GM12878 (cell line): ENCODE data around the gene DCST1. TPM values are rescaled to one million over a fixed set of nuclear protein-coding genes. Genes with fewer than 3 reads are reported as not detected.

Experiments used
- ATF7 ChIP-seq: fragments of 450-650 bp; IDR thresholded peaks from 2 replicates; pipeline ENCODE4 v1.6.1; 2016; ENCODE audit warnings: low read depth, mild to moderate bottlenecking
- BRCA1 ChIP-seq: IDR thresholded peaks from 2 replicates; pipeline ENCODE4 v1.6.1; 2011; ENCODE audit warnings: low read depth, low read length, improper control_type of control experiment
- CBX3 ChIP-seq: fragments of 200-600 bp; sonication (generic); IDR thresholded peaks from 2 replicates; pipeline ENCODE4 v1.6.1; 2016; ENCODE audit warnings: low read depth, borderline replicate concordance
- CHD4 ChIP-seq: fragments of 200-600 bp; sonication (generic); IDR thresholded peaks from 2 replicates; pipeline ENCODE4 v1.6.1; 2016; ENCODE audit warnings: mild to moderate bottlenecking
- GATAD2B ChIP-seq: fragments of 450-650 bp; conservative IDR thresholded peaks from 2 replicates; pipeline ENCODE4 v1.6.1; 2017; ENCODE audit warnings: low read depth, mild to moderate bottlenecking, moderate library complexity
- POLR2AphosphoS2 ChIP-seq: IDR thresholded peaks from 2 replicates; pipeline ENCODE4 v1.6.1; 2011; ENCODE audit warnings: low read depth, mild to moderate bottlenecking, low read length, improper control_type of control experiment, moderate library complexity
- SMARCA5 ChIP-seq: fragments of 450-650 bp; IDR thresholded peaks from 2 replicates; pipeline ENCODE4 v1.6.1; 2017; ENCODE audit warnings: mild to moderate bottlenecking
- SRF ChIP-seq, 2 experiments: IDR thresholded peaks; 2 replicates each; pipeline ENCODE4 v1.6.1; 2011; ENCODE audit warnings: low read depth in 2 of 2, low read length in 2 of 2, mild to moderate bottlenecking in 1 of 2, moderate library complexity in 1 of 2
- TARDBP ChIP-seq: IDR thresholded peaks from 2 replicates; pipeline ENCODE4 v1.6.1; 2016; ENCODE audit warnings: borderline replicate concordance
- TCF7 ChIP-seq: IDR thresholded peaks from 2 replicates; pipeline ENCODE4 v1.6.1; 2014; ENCODE audit warnings: antibody characterized with exemption, borderline replicate concordance
- polyA plus RNA-seq, 11 experiments: library from polyadenylated mRNA; depleted of rRNA in 4 of 11; unstranded in 6 of 11; stranded (reverse) in 5 of 11; fragments of >200 nt; fragmentation: Nextera tagmentation in 4 of 11; fragmentation: Illumina TruSeq in 1 of 11; extraction: Ambion mirVana in 4 of 11; extraction: Trizol in 1 of 11; gene quantifications; 1 replicate in 1 of 11; 2 replicates in 10 of 11; pipeline versions ENCODE4 v1.2.1 to v1.2.3, GENCODE V29; 2011 to 2016; ENCODE audit warnings: inconsistent platforms in 2 of 11, missing spikeins in 2 of 11, low read depth in 1 of 11
- total RNA-seq, 4 experiments: library from RNA; depleted of rRNA in 3 of 4; stranded (reverse); fragments of >200 nt in 3 of 4; fragmentation: Illumina TruSeq in 1 of 4; extraction: Trizol in 1 of 4; gene quantifications; 2 replicates each; pipeline versions ENCODE4 v1.2.1 to v1.2.3, GENCODE V29; 2013 to 2021
- TF ChIP-seq, protein P1 (sequence below), 3 experiments: IDR thresholded peaks in 2 of 3; conservative IDR thresholded peaks in 1 of 3; 2 replicates each; pipeline ENCODE4 v1.5.1; 2011; ENCODE audit warnings: low read depth in 3 of 3, low read length in 3 of 3, mild to moderate bottlenecking in 3 of 3, control low read depth in 2 of 3, moderate library complexity in 2 of 3, inconsistent platforms in 1 of 3, mixed read lengths in 1 of 3; ENCODE audit not compliant: control insufficient read depth in 2 of 3, insufficient read depth in 1 of 3; ENCODE audit errors: extremely low read depth in 1 of 3
- TF ChIP-seq, protein P2 (sequence below): fragments of 450-650 bp; IDR thresholded peaks from 2 replicates; pipeline ENCODE4 v1.6.1; 2018; ENCODE audit warnings: borderline replicate concordance, mild to moderate bottlenecking; ENCODE audit not compliant: partially characterized antibody
- TF ChIP-seq, protein P3 (sequence below): fragments of 450-650 bp; IDR thresholded peaks from 2 replicates; pipeline ENCODE4 v1.6.1; 2016; ENCODE audit warnings: mild to moderate bottlenecking
- TF ChIP-seq, protein P4 (sequence below): fragments of 450-650 bp; IDR thresholded peaks from 2 replicates; pipeline ENCODE4 v1.6.1; 2018; ENCODE audit warnings: mild to moderate bottlenecking, low read depth, moderate library complexity; ENCODE audit not compliant: partially characterized antibody
- TF ChIP-seq, protein P5 (sequence below): fragments of 450-650 bp; IDR thresholded peaks from 2 replicates; pipeline ENCODE4 v1.6.1; 2017; ENCODE audit warnings: borderline replicate concordance
- TF ChIP-seq, protein P6 (sequence below): IDR thresholded peaks from 2 replicates; pipeline ENCODE4 v1.6.1; 2012; ENCODE audit warnings: low read depth, low read length, improper control_type of control experiment

Gene DCST1
- total and polyA plus RNA-seq, 10 of the 15 experiments (the other 5 are each of a cell fraction or from before 2014, with no cell fraction given), result not detected

DNA sequence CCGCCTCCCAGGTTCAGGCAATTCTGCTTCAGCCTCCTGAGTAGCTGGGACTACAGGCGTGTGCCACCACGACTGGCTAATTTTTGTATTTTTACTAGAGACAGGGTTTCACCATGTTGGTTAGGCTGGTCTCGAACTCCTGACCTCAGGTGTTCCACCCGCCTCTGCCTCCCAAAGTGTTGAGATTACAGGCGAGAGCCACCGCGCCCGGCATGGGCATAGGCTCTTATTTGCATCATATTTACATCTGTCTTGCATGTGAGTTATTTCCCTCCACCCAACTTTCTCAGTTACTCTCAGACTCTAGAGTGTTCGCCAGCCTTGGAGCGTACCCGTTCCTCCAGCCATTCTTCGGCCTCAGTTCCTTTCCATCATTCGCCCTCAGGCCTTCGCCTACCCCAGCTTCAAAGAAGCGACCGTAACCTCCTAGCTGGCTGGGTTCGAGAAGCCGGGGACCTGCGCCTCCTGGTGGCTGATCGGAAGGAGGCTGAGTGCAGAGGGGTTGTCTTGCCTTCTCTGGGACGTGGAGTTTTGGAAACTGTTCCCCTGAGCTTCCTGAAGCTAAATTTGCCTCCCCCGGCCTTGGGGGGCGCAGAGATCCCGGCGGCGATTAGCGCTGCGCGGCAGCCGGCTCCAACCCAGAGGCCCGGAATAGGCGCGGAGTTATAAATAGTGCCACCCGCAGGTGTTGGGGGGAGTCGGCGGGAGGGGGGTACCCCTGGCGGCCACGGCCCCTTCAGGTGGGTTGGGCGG is 34.6 kb upstream of the DCST1 start (continued):
- TF ChIP-seq, protein P1, sequence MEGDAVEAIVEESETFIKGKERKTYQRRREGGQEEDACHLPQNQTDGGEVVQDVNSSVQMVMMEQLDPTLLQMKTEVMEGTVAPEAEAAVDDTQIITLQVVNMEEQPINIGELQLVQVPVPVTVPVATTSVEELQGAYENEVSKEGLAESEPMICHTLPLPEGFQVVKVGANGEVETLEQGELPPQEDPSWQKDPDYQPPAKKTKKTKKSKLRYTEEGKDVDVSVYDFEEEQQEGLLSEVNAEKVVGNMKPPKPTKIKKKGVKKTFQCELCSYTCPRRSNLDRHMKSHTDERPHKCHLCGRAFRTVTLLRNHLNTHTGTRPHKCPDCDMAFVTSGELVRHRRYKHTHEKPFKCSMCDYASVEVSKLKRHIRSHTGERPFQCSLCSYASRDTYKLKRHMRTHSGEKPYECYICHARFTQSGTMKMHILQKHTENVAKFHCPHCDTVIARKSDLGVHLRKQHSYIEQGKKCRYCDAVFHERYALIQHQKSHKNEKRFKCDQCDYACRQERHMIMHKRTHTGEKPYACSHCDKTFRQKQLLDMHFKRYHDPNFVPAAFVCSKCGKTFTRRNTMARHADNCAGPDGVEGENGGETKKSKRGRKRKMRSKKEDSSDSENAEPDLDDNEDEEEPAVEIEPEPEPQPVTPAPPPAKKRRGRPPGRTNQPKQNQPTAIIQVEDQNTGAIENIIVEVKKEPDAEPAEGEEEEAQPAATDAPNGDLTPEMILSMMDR (IDR thresholded peaks at IDR 0.05 in 2 of 3, conservative IDR thresholded peaks at IDR 0.05 in 1 of 3; ENCODE audit: control insufficient read depth in 2 of 3, extremely low read depth in 1 of 3, insufficient read depth in 1 of 3, low read depth in 3 of 3, low read length in 3 of 3), result peak; percentile 86 to 97 (median 95)
- TF ChIP-seq, protein P2, sequence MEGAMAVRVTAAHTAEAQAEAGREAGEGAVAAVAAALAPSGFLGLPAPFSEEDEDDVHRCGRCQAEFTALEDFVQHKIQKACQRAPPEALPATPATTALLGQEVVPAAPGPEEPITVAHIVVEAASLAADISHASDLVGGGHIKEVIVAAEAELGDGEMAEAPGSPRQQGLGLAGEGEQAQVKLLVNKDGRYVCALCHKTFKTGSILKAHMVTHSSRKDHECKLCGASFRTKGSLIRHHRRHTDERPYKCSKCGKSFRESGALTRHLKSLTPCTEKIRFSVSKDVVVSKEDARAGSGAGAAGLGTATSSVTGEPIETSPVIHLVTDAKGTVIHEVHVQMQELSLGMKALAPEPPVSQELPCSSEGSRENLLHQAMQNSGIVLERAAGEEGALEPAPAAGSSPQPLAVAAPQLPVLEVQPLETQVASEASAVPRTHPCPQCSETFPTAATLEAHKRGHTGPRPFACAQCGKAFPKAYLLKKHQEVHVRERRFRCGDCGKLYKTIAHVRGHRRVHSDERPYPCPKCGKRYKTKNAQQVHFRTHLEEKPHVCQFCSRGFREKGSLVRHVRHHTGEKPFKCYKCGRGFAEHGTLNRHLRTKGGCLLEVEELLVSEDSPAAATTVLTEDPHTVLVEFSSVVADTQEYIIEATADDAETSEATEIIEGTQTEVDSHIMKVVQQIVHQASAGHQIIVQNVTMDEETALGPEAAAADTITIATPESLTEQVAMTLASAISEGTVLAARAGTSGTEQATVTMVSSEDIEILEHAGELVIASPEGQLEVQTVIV, result no peak
- TF ChIP-seq, protein P3, sequence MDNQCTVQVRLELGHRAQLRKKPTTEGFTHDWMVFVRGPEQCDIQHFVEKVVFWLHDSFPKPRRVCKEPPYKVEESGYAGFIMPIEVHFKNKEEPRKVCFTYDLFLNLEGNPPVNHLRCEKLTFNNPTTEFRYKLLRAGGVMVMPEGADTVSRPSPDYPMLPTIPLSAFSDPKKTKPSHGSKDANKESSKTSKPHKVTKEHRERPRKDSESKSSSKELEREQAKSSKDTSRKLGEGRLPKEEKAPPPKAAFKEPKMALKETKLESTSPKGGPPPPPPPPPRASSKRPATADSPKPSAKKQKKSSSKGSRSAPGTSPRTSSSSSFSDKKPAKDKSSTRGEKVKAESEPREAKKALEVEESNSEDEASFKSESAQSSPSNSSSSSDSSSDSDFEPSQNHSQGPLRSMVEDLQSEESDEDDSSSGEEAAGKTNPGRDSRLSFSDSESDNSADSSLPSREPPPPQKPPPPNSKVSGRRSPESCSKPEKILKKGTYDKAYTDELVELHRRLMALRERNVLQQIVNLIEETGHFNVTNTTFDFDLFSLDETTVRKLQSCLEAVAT, result peak; percentile 41
- TF ChIP-seq, protein P4, sequence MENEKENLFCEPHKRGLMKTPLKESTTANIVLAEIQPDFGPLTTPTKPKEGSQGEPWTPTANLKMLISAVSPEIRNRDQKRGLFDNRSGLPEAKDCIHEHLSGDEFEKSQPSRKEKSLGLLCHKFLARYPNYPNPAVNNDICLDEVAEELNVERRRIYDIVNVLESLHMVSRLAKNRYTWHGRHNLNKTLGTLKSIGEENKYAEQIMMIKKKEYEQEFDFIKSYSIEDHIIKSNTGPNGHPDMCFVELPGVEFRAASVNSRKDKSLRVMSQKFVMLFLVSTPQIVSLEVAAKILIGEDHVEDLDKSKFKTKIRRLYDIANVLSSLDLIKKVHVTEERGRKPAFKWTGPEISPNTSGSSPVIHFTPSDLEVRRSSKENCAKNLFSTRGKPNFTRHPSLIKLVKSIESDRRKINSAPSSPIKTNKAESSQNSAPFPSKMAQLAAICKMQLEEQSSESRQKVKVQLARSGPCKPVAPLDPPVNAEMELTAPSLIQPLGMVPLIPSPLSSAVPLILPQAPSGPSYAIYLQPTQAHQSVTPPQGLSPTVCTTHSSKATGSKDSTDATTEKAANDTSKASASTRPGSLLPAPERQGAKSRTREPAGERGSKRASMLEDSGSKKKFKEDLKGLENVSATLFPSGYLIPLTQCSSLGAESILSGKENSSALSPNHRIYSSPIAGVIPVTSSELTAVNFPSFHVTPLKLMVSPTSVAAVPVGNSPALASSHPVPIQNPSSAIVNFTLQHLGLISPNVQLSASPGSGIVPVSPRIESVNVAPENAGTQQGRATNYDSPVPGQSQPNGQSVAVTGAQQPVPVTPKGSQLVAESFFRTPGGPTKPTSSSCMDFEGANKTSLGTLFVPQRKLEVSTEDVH, result no peak
- TF ChIP-seq, protein P5, sequence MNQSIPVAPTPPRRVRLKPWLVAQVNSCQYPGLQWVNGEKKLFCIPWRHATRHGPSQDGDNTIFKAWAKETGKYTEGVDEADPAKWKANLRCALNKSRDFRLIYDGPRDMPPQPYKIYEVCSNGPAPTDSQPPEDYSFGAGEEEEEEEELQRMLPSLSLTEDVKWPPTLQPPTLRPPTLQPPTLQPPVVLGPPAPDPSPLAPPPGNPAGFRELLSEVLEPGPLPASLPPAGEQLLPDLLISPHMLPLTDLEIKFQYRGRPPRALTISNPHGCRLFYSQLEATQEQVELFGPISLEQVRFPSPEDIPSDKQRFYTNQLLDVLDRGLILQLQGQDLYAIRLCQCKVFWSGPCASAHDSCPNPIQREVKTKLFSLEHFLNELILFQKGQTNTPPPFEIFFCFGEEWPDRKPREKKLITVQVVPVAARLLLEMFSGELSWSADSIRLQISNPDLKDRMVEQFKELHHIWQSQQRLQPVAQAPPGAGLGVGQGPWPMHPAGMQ, result no peak
- TF ChIP-seq TCF7 (no peak), GATAD2B (peak; percentile 45; the same call in 1 of the 2 replicates), SMARCA5 (peak; percentile 94; the same call in 1 of the 2 replicates), ATF7 (peak; percentile 40; the same call in 1 of the 2 replicates), TARDBP (no peak), CHD4 (no peak), POLR2AphosphoS2 (no peak), CBX3 (no peak), SRF (IDR thresholded peaks at IDR 0.05; ENCODE audit: low read depth in 2 of 2, low read length in 2 of 2) (0 out of 4 replicates have a peak, but pooled peaks of 1 of the 2 experiments have one; percentile 38), BRCA1 (no peak)
- TF ChIP-seq, protein P6, sequence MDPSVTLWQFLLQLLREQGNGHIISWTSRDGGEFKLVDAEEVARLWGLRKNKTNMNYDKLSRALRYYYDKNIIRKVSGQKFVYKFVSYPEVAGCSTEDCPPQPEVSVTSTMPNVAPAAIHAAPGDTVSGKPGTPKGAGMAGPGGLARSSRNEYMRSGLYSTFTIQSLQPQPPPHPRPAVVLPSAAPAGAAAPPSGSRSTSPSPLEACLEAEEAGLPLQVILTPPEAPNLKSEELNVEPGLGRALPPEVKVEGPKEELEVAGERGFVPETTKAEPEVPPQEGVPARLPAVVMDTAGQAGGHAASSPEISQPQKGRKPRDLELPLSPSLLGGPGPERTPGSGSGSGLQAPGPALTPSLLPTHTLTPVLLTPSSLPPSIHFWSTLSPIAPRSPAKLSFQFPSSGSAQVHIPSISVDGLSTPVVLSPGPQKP, result no peak
